ENCODE measurements around the gene ICE1. TPM values are rescaled to one million over a fixed set of nuclear protein-coding genes. Genes with fewer than 3 reads are reported as not detected.
"Not testable (repeated sequence)": the region's sequence is repeated elsewhere in the genome, so short reads cannot be mapped to it uniquely, and the experiment has no call there.

The ICE1 gene
- total RNA-seq, 1 donor from 2014 or later, result 56.5 TPM

GRCh38 chr5:5404381-5404780, 18.1 kb upstream of the ICE1 start:
- TF ChIP-seq CTCF (IDR thresholded peaks at IDR 0.05; ENCODE audit: partially characterized antibody, unreplicated experiment), result no peak
- H3K36me3 Mint-ChIP-seq (ENCODE audit: unreplicated experiment), result no peaks in the 10 kb centered on the region
- H3K4me3 Mint-ChIP-seq (ENCODE audit: unreplicated experiment), result no peak overlapping the region
- H3K27me3 Mint-ChIP-seq (ENCODE audit: unreplicated experiment), result no peaks in the 10 kb centered on the region
- H3K4me1 Mint-ChIP-seq (ENCODE audit: low read depth, unreplicated experiment), result no peaks in the 10 kb centered on the region
- no peak for DNase-seq
- H3K9me3 Mint-ChIP-seq (ENCODE audit: unreplicated experiment), result peaks cover 1% of the 10 kb centered on the region
- H3K27ac Mint-ChIP-seq (ENCODE audit: unreplicated experiment), result no peak overlapping the region

- Mint-ChIP-seq H3K4me3 (ENCODE audit: unreplicated experiment) (no peak overlapping the region), H3K27ac (ENCODE audit: unreplicated experiment) (no peak overlapping the region), H3K4me1 (ENCODE audit: low read depth, unreplicated experiment) (no peaks in the 10 kb centered on the region), H3K36me3 (ENCODE audit: unreplicated experiment) (peaks cover 4% of the 10 kb centered on the region), H3K9me3 (ENCODE audit: unreplicated experiment) (no peaks in the 10 kb centered on the region), H3K27me3 (ENCODE audit: unreplicated experiment) (no peaks in the 10 kb centered on the region)
- TF ChIP-seq CTCF (IDR thresholded peaks at IDR 0.05; ENCODE audit: partially characterized antibody, unreplicated experiment), result no peak
- no peak for DNase-seq
These were observed 17.0 kb upstream of the ICE1 start for GRCh38 chr5:5405441-5405840.

GRCh38 chr5:5407924-5408323, 14.6 kb upstream of the ICE1 start:
- Mint-ChIP-seq H3K4me3 (ENCODE audit: unreplicated experiment) (no peak overlapping the region), H3K9me3 (ENCODE audit: unreplicated experiment) (no peaks in the 10 kb centered on the region), H3K27me3 (ENCODE audit: unreplicated experiment) (peaks cover 2% of the 10 kb centered on the region), H3K4me1 (ENCODE audit: low read depth, unreplicated experiment) (no peaks in the 10 kb centered on the region), H3K27ac (ENCODE audit: unreplicated experiment) (no peak overlapping the region), H3K36me3 (ENCODE audit: unreplicated experiment) (peaks cover 4% of the 10 kb centered on the region)
- TF ChIP-seq CTCF (IDR thresholded peaks at IDR 0.05; ENCODE audit: partially characterized antibody, unreplicated experiment), result no peak
- DNase-seq, result no peak

- Mint-ChIP-seq H3K9me3 (ENCODE audit: unreplicated experiment) (no peaks in the 10 kb centered on the region), H3K4me3 (ENCODE audit: unreplicated experiment) (no peak overlapping the region), H3K27me3 (ENCODE audit: unreplicated experiment) (peaks cover 3% of the 10 kb centered on the region), H3K27ac (ENCODE audit: unreplicated experiment) (no peak overlapping the region), H3K36me3 (ENCODE audit: unreplicated experiment) (peaks cover 4% of the 10 kb centered on the region), H3K4me1 (ENCODE audit: low read depth, unreplicated experiment) (no peaks in the 10 kb centered on the region)
- DNase-seq, result no peak
- no peak for TF ChIP-seq CTCF (IDR thresholded peaks at IDR 0.05; ENCODE audit: partially characterized antibody, unreplicated experiment)
These were observed 13.2 kb upstream of the ICE1 start for GRCh38 chr5:5409151-5409810.

- not testable (repeated sequence) for H3K27ac Mint-ChIP-seq (ENCODE audit: unreplicated experiment); H3K36me3 Mint-ChIP-seq (ENCODE audit: unreplicated experiment)
These were observed 8.6 kb upstream of the ICE1 start for GRCh38 chr5:5413856-5414255.

More at GRCh38 chr5:5413856-5414255, 8.6 kb upstream of the ICE1 start:
- DNase-seq; H3K4me3 Mint-ChIP-seq (ENCODE audit: unreplicated experiment); H3K27me3 Mint-ChIP-seq (ENCODE audit: unreplicated experiment); H3K9me3 Mint-ChIP-seq (ENCODE audit: unreplicated experiment); H3K4me1 Mint-ChIP-seq (ENCODE audit: low read depth, unreplicated experiment): not testable (repeated sequence)

Measured in glutamatergic neuron (in vitro differentiated cells).